K562 (cell line): ENCODE results near the gene DNAJB6. TPM values are rescaled to one million over a fixed set of nuclear protein-coding genes. Genes with fewer than 3 reads are reported as not detected.

Source experiments
- ATAC-seq: fragments of 200-7000 bp; cut with Tn5 transposase; 3 replicates; pipeline ENCODE4 v1.9.1; 2020; ENCODE audit warnings: moderate library complexity
- BruUV-seq: library from RNA; stranded (reverse); fragments of 400-500 nt; replicated peaks from 2 replicates; lab custom pipeline; 2021; lab: Mats Ljungman, UMichigan
- CTCF ChIA-PET: fragments of 300-600 bp; formaldehyde crosslinking; extraction: SDS; loops from one replicate; lab custom pipeline; 2021; ENCODE audit warnings: low intra/inter-chr PET ratio; lab: Yijun Ruan, JAX
- POLR2A ChIA-PET: fragments of 300-600, 350-650 bp; sonication (Branson Sonifier 250); formaldehyde crosslinking; extraction: SDS; loops from one replicate; lab custom pipeline; 2021; ENCODE audit warnings: antibody characterized with exemption, inconsistent platforms; lab: Yijun Ruan, JAX
- DNase-seq, 4 experiments: peaks; one replicate each; pipeline versions ENCODE4 v3.0.0 to v3.0.0-alpha.2; 2011 to 2018; ENCODE audit warnings: low spot score in 3 of 4, mixed read lengths in 3 of 4; ENCODE audit errors: extremely low read depth in 1 of 4
- FAIRE-seq: peaks from 2 replicates; lab custom pipeline; 2011; peaks lifted over from hg19 to GRCh38; lab: Jason Lieb, UNC
- H2AFZ ChIP-seq: 2 replicates; pipeline ENCODE4 v1.6.0; 2011; ENCODE audit warnings: low read depth, low read length, control low read depth, inconsistent platforms
- H3K27ac ChIP-seq: fragments of 200-600 bp; 3 replicates; pipeline ENCODE4 v1.8.0; 2011; ENCODE audit warnings: low read depth, mild to moderate bottlenecking, control low read depth, inconsistent platforms, low read length, moderate library complexity, mixed read lengths; ENCODE audit errors: extremely low read depth
- H3K27me3 ChIP-seq, 2 experiments: fragments of 300-600 bp in 1 of 2; 2 replicates in 1 of 2; 3 replicates in 1 of 2; pipeline versions ENCODE4 v1.6.0 to v1.8.0; 2011; ENCODE audit warnings: inconsistent platforms in 2 of 2, low read length in 2 of 2, mild to moderate bottlenecking in 1 of 2, mixed read lengths in 1 of 2, moderate library complexity in 1 of 2; ENCODE audit not compliant: control insufficient read depth in 2 of 2, insufficient read depth in 2 of 2
- H3K36me3 ChIP-seq: fragments of 300-600 bp; 3 replicates; pipeline ENCODE4 v1.8.0; 2011; ENCODE audit warnings: mild to moderate bottlenecking, low read length, inconsistent platforms; ENCODE audit not compliant: control insufficient read depth, insufficient read depth
- H3K4me1 ChIP-seq, 2 experiments: fragments of 200-600 bp in 1 of 2; replicated peaks in 1 of 2; 2 replicates in 1 of 2; 3 replicates in 1 of 2; pipeline versions ENCODE4 v1.5.1 to v1.8.0; 2011; ENCODE audit warnings: inconsistent platforms in 2 of 2, low read length in 2 of 2, mild to moderate bottlenecking in 1 of 2, mixed read lengths in 1 of 2, moderate library complexity in 1 of 2; ENCODE audit not compliant: control insufficient read depth in 2 of 2, insufficient read depth in 2 of 2
- H3K4me2 ChIP-seq: 2 replicates; pipeline ENCODE4 v1.6.1; 2011; ENCODE audit warnings: low read length, control low read depth, inconsistent platforms, mixed read lengths; ENCODE audit not compliant: insufficient read depth
- H3K4me3 ChIP-seq: fragments of 200-600 bp; sonication (generic), shearing (Covaris generic); 2 replicates; pipeline ENCODE4 v1.5.1; 2016; ENCODE audit warnings: control low read depth, inconsistent platforms
- H3K79me2 ChIP-seq: fragments of 200-600 bp; 3 replicates; pipeline ENCODE4 v1.8.0; 2011; ENCODE audit warnings: low read length, inconsistent platforms; ENCODE audit not compliant: control insufficient read depth, insufficient read depth
- H3K9ac ChIP-seq, 2 experiments: 2 replicates each; pipeline versions ENCODE4 v1.6.0 to v1.6.1; 2011; ENCODE audit warnings: low read depth in 2 of 2, low read length in 2 of 2, control low read depth in 1 of 2, inconsistent platforms in 1 of 2, mild to moderate bottlenecking in 1 of 2, mixed read lengths in 1 of 2; ENCODE audit not compliant: insufficient read depth in 1 of 2
- H3K9me1 ChIP-seq: one replicate; pipeline ENCODE4 v1.6.0; 2011; ENCODE audit warnings: inconsistent platforms, mild to moderate bottlenecking, low read length, moderate library complexity; ENCODE audit not compliant: control insufficient read depth, insufficient read depth
- H3K9me3 ChIP-seq: replicated peaks from 2 replicates; pipeline ENCODE4 v1.5.1; 2011; ENCODE audit warnings: low read depth, low read length, inconsistent platforms; ENCODE audit not compliant: control insufficient read depth, insufficient read depth
- H4K20me1 ChIP-seq: replicated peaks from 2 replicates; pipeline ENCODE4 v1.6.1; 2011; ENCODE audit warnings: low read length, inconsistent platforms, mixed read lengths; ENCODE audit not compliant: control insufficient read depth, insufficient read depth
- MAFF ChIP-seq: IDR thresholded peaks from 2 replicates; pipeline ENCODE4 v1.6.1; 2012; ENCODE audit warnings: low read length, improper control_type of control experiment
- POLR2G ChIP-seq: fragments of 200-400 bp; formaldehyde crosslinking; IDR thresholded peaks from 2 replicates; pipeline ENCODE4 v1.6.1; 2017; ENCODE audit warnings: low read depth, mild to moderate bottlenecking, antibody characterized with exemption, low read length, moderate library complexity
- PTTG1 ChIP-seq: fragments of 450-650 bp; IDR thresholded peaks from 2 replicates; pipeline ENCODE4 v1.6.1; 2016; ENCODE audit warnings: low read depth, mild to moderate bottlenecking, missing genetic modification characterization, missing compliant biosample characterization
- SLC30A9 ChIP-seq: fragments of 250-450 bp; sonication (Bioruptor Pico); IDR thresholded peaks from 2 replicates; pipeline ENCODE4 v1.8.0; 2022; ENCODE audit warnings: mild to moderate bottlenecking, moderate library complexity
- TEAD4 ChIP-seq, 2 experiments: sonication (generic) in 1 of 2; formaldehyde crosslinking in 1 of 2; IDR thresholded peaks; 2 replicates each; pipeline versions ENCODE4 v1.6.1 to v1.8.0; 2012 to 2022; ENCODE audit warnings: borderline replicate concordance in 1 of 2, inconsistent platforms in 1 of 2, low read length in 1 of 2, mild to moderate bottlenecking in 1 of 2, missing genetic modification reagents in 1 of 2
- WGBS: fragments of 100-300 bp; shearing (Covaris generic); methylation state at CpG from one replicate; pipeline ENCODE4 v1.1.6; 2016; ENCODE audit warnings: low coverage, mixed read lengths; ENCODE audit not compliant: insufficient coverage; ENCODE audit errors: missing lambda C conversion rate; 5-methylcytosine and 5-hydroxymethylcytosine counted together
- in situ Hi-C: fragments of 300-500 bp; cut with MboI; formaldehyde crosslinking; loops from 4 replicates; pipeline ENCODE4 v1.15.0; 2018; ENCODE audit warnings: inconsistent platforms, mixed read lengths
- intact Hi-C: fragments of 100-400 bp; cut with micrococcal nuclease; formaldehyde crosslinking; loops from 2 replicates; pipeline ENCODE4 v1.14.2; 2022
- polyA plus RNA-seq, 8 experiments: library from polyadenylated mRNA; depleted of rRNA in 4 of 8; stranded (reverse) in 5 of 8; unstranded in 3 of 8; fragments of >200 nt; fragmentation: Nextera tagmentation in 2 of 8; fragmentation: Illumina TruSeq in 1 of 8; extraction: Ambion mirVana in 2 of 8; extraction: Trizol in 1 of 8; gene quantifications; 2 replicates each; pipeline versions ENCODE4 v1.2.1 to v1.2.3, GENCODE V29; 2011 to 2014; ENCODE audit warnings: inconsistent platforms in 1 of 8, missing spikeins in 1 of 8
- total RNA-seq, 7 experiments: library from RNA; depleted of rRNA in 6 of 7; stranded (reverse); fragments of >200 nt in 6 of 7; fragmentation: Illumina TruSeq in 2 of 7; extraction: Trizol in 2 of 7; gene quantifications; 2 replicates each; pipeline versions ENCODE4 v1.2.1 to v1.2.3, GENCODE V29; 2011 to 2021; ENCODE audit warnings: low replicate concordance in 1 of 7

The DNAJB6 gene
- total and polyA plus RNA-seq, 9 of the 15 experiments (the other 6 are each of a cell fraction or from before 2014, with no cell fraction given) = 84.5 to 158 (median 135) TPM

DNA sequence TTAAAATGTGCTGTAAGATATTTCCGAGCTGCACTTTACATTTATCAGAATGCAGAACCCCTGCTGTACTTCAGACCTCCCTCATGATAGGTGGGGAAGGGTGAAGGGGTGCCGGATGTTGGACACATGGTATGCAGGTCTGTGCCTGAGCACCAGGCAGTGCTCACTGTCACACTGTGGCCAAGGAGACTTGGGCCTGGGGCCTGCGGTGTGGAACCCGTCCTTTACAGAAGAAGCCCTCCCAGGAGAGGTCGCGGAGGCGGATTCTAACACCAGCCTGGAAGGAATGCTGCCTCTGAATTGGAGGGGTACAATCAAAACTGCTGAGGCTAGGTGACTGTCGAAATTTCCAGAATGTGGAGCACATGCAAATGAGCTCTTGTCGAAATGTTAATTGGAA lies 34.5 kb downstream of the DNAJB6 start:
- WGBS = 96% methylated on average over 9 of the region's 9 CpGs
- peaks cover 100% of the 10 kb centered on the region for H3K36me3 ChIP-seq
- DNase-seq = no peak

DNA sequence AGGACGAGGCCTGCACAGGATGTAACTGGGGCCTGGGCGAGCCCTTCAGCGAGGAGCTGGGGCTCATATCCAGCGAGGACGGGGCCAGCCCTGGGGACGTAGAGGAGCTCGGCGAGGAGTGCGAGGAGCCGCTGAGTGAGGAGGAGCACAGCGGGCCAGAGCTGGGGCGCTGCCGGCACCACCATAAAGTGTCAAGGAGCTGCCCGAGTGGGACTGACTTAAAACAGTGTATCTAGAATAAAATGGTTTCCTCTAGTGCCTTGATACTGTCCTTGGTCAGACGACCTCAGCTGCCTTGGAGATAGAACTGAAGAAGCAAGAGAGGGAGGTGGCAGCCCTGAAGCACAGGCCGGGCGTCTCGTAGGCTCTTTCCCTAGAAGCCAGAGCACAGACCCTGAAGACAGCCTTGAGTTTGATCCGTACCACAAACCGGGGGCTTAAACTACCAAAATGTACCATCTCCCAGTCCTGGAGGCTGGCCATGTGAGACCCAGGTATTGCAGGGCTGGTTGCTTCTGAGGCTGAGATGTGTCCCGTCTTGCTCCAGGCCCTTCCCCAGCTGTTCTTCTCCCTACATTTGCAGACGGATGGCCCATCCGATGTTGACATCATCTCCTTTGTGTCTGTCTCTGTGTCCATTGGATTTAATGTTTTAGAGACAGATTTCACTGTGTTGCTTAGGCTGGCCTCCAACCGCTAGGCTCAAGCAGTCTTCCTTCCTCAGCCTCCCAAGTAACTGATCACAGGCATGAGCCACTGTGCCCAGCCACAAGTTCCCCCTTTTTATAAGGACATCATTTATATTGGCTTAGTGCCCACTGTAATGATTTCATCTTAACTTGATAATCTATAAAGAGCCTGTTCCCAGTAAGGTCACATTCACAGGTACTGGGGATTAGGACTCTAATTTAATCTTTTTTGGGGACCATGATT lies 35.8 kb downstream of the DNAJB6 start:
- Histone ChIP-seq H3K9me1 (peaks cover 14% of the 10 kb centered on the region), H3K36me3 (peaks cover 98% of the 10 kb centered on the region), H3K9me3 (no peaks in the 10 kb centered on the region), H3K27ac (no peak overlapping the region), H2AFZ (no peak overlapping the region), H3K4me2 (no peak overlapping the region), H3K9ac (peak overlapping the region in 1 of 2 experiments; percentile 49; a peak in 1 of 4 replicates), H3K27me3 (no peaks in the 10 kb centered on the region), H3K4me1 (peaks cover 0 to 3% of the 10 kb centered on the region in 2 experiments; a peak in 2 of 5 replicates), H4K20me1 (peaks cover 45% of the 10 kb centered on the region), H3K79me2 (peaks cover 80% of the 10 kb centered on the region), H3K4me3 (no peak overlapping the region)
- 89% methylated on average over 24 of the region's 24 CpGs for WGBS
- intact Hi-C loops (no loop called here), in situ Hi-C loops (no loop called here)
- POLR2A ChIA-PET = interaction anchor here (0.5 to 1.8 kb wide), 3 partner anchors 9 to 17 kb away, joined by 3 to 5 read pairs (median 3); no protein-coding TSS in a partner anchor
- CTCF ChIA-PET = no interaction called here
- FAIRE-seq = no peak
- ATAC-seq = no peak
- BruUV-seq = no TSS peak
- no peak for DNase-seq
- no peak for TF ChIP-seq TEAD4 (IDR thresholded peaks at IDR 0.05; ENCODE audit: low read length)
- TF ChIP-seq TEAD4 (CRISPR knock-in tag; IDR thresholded peaks at IDR 0.05; ENCODE audit: borderline replicate concordance) = no peak
- no peak for TF ChIP-seq PTTG1 (tag)
- TF ChIP-seq MAFF = no peak

More for the DNA sequence above, 34.5 kb downstream of the DNAJB6 start:
- Histone ChIP-seq H4K20me1 (peaks cover 36% of the 10 kb centered on the region), H3K4me2 (no peak overlapping the region), H2AFZ (no peak overlapping the region), H3K4me1 (peaks cover 0 to 3% of the 10 kb centered on the region in 2 experiments; a peak in 2 of 5 replicates), H3K9ac (peak overlapping the region in 1 of 2 experiments; percentile 49; a peak in 1 of 4 replicates), H3K9me3 (no peaks in the 10 kb centered on the region), H3K9me1 (peaks cover 14% of the 10 kb centered on the region), H3K4me3 (no peak overlapping the region), H3K27ac (no peak overlapping the region), H3K79me2 (peaks cover 77% of the 10 kb centered on the region), H3K27me3 (no peaks in the 10 kb centered on the region)
- intact Hi-C loops (no loop called here), in situ Hi-C loops (no loop called here)
- POLR2A ChIA-PET = interaction anchor here (0.8 to 1.0 kb wide), 3 partner anchors 10 to 19 kb away, joined by 3 to 4 read pairs (median 4); no protein-coding TSS in a partner anchor
- ATAC-seq (no peak; the same call in 2 of the 3 replicates), FAIRE-seq (no peak)
- CTCF ChIA-PET = no interaction called here
- no TSS peak for BruUV-seq
- TF ChIP-seq POLR2G (0 out of 2 replicates have a peak, but pooled peaks have one; percentile 25), SLC30A9 (no peak)
